Uterus (tissue), 4 donors: ENCODE results near the gene WWOX. TPM values are rescaled to one million over a fixed set of nuclear protein-coding genes. Genes with fewer than 3 reads are reported as not detected.

ENCODE experiments used
- DNase-seq, 2 donors: peaks; one replicate each; pipeline ENCODE4 v3.0.0-alpha.2; 2019 to 2020
- H3K27ac ChIP-seq, 2 donors: fragments of 200-600 bp; sonication (generic); 1 replicate in 1 of 2; 2 replicates in 1 of 2; pipeline ENCODE4 v1.5.1; 2016 to 2018
- H3K27me3 ChIP-seq, 2 donors: fragments of 200-600 bp; sonication (generic); one replicate each; pipeline ENCODE4 v1.5.1; 2018 to 2019; ENCODE audit warnings: control low read depth in 1 of 2
- H3K36me3 ChIP-seq, 2 donors: fragments of 200-600 bp; sonication (generic); one replicate each; pipeline ENCODE4 v1.5.1; 2019; ENCODE audit warnings: control low read depth in 1 of 2
- H3K4me1 ChIP-seq, 2 donors: fragments of 200-600 bp; sonication (generic); one replicate each; pipeline ENCODE4 v1.5.1; 2018 to 2019; ENCODE audit warnings: control low read depth in 1 of 2
- H3K4me3 ChIP-seq, 2 donors: fragments of 200-600 bp; sonication (generic); 1 replicate in 1 of 2; 2 replicates in 1 of 2; pipeline ENCODE4 v1.5.1; 2018 to 2019; ENCODE audit warnings: mild to moderate bottlenecking in 1 of 2
- H3K9me3 ChIP-seq, 2 donors: fragments of 200-600 bp; sonication (generic); one replicate each; pipeline ENCODE4 v1.5.1; 2019; ENCODE audit warnings: control low read depth in 1 of 2
- POLR2A ChIP-seq, 2 donors: fragments of 450-650 bp; IDR thresholded peaks; one replicate each; pipeline ENCODE4 v1.6.1; 2016; ENCODE audit warnings: antibody characterized with exemption in 2 of 2, mild to moderate bottlenecking in 1 of 2, moderate library complexity in 1 of 2
- intact Hi-C: fragments of 100-400 bp; cut with DNase I; formaldehyde crosslinking; loops from one replicate; pipeline ENCODE4 v1.15.1; 2023; ENCODE audit warnings: low total_unique reads
- total RNA-seq, 4 donors: library from RNA; depleted of rRNA in 3 of 4; stranded (reverse); fragments of >200 nt in 3 of 4; gene quantifications; one replicate each; pipeline versions ENCODE4 v1.1.0 to v1.2.4, GENCODE V29; 2014 to 2023
- TF ChIP-seq, protein P1 (sequence below), 4 experiments: fragments of 200-600 bp in 2 of 4; fragments of 450-650 bp in 2 of 4; sonication (generic) in 2 of 4; IDR thresholded peaks; one replicate each; pipeline ENCODE4 v1.5.1; 2016 to 2019; ENCODE audit warnings: antibody characterized with exemption in 4 of 4, mild to moderate bottlenecking in 2 of 4, moderate library complexity in 1 of 4
- donor health status: DM: yes; HTN: yes; CAD: no.

The WWOX gene
- total RNA-seq, 4 donors from 2014 or later: 34.1 to 99.9 (median 55.8) TPM

GRCh38 chr16:78972986-78973385 lies 873.5 kb downstream of the WWOX start:
- TF ChIP-seq, protein P1, sequence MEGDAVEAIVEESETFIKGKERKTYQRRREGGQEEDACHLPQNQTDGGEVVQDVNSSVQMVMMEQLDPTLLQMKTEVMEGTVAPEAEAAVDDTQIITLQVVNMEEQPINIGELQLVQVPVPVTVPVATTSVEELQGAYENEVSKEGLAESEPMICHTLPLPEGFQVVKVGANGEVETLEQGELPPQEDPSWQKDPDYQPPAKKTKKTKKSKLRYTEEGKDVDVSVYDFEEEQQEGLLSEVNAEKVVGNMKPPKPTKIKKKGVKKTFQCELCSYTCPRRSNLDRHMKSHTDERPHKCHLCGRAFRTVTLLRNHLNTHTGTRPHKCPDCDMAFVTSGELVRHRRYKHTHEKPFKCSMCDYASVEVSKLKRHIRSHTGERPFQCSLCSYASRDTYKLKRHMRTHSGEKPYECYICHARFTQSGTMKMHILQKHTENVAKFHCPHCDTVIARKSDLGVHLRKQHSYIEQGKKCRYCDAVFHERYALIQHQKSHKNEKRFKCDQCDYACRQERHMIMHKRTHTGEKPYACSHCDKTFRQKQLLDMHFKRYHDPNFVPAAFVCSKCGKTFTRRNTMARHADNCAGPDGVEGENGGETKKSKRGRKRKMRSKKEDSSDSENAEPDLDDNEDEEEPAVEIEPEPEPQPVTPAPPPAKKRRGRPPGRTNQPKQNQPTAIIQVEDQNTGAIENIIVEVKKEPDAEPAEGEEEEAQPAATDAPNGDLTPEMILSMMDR (IDR thresholded peaks at IDR 0.05): no peak
- TF ChIP-seq POLR2A (IDR thresholded peaks at IDR 0.05): no peak

GRCh38 chr16:78976212-78976611 lies 876.8 kb downstream of the WWOX start:
- Histone ChIP-seq H3K4me1 (no peaks in the 10 kb centered on the region), H3K27me3 (no peaks in the 10 kb centered on the region), H3K9me3 (no peaks in the 10 kb centered on the region), H3K27ac (no peak overlapping the region), H3K4me3 (no peak overlapping the region), H3K36me3 (no peaks in the 10 kb centered on the region)
- TF ChIP-seq, protein P1 (IDR thresholded peaks at IDR 0.05): no peak
- no peak for TF ChIP-seq POLR2A (IDR thresholded peaks at IDR 0.05)
- intact Hi-C loops: no loop called here
- no peak for DNase-seq

More at GRCh38 chr16:78972986-78973385, 873.5 kb downstream of the WWOX start:
- H3K4me1 ChIP-seq: no peaks in the 10 kb centered on the region
- DNase-seq: no peak
- peak overlapping the region in 1 of 2 donors; percentile 10 for H3K4me3 ChIP-seq
- no peaks in the 10 kb centered on the region for H3K27me3 ChIP-seq
- peak overlapping the region in 1 of 2 donors; percentile 9 for H3K27ac ChIP-seq
- H3K9me3 ChIP-seq: no peaks in the 10 kb centered on the region
- H3K36me3 ChIP-seq: no peaks in the 10 kb centered on the region
- intact Hi-C loops: no loop called here

DNA sequence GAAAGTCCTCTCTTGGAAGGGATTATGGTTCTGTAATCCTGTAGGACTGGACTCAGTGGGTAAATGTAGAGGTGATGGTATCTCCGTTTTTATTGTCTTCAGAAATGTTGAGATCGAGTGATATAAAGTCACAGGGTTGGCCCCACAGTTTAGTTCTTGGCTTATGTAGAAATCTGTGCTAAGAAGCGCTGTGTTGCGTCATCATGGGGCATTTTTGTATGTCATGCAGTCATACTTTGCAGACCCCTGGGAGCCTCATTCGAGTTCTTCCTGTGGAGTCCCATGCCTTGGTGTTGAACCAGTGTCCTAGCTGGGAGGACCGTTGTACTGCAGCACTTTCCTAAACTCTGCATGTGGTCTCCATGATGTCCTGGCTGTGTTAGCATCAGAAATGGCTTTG lies 881.4 kb downstream of the WWOX start:
- no peaks in the 10 kb centered on the region for H3K27me3 ChIP-seq
- H3K27ac ChIP-seq: no peak overlapping the region
- H3K4me3 ChIP-seq: no peak overlapping the region
- TF ChIP-seq, protein P1 (IDR thresholded peaks at IDR 0.05): no peak
- no peak for TF ChIP-seq POLR2A (IDR thresholded peaks at IDR 0.05)
- no peaks in the 10 kb centered on the region for H3K4me1 ChIP-seq
- intact Hi-C loops: no loop called here
- H3K9me3 ChIP-seq: no peaks in the 10 kb centered on the region
- no peaks in the 10 kb centered on the region for H3K36me3 ChIP-seq
- no peak for DNase-seq

DNA sequence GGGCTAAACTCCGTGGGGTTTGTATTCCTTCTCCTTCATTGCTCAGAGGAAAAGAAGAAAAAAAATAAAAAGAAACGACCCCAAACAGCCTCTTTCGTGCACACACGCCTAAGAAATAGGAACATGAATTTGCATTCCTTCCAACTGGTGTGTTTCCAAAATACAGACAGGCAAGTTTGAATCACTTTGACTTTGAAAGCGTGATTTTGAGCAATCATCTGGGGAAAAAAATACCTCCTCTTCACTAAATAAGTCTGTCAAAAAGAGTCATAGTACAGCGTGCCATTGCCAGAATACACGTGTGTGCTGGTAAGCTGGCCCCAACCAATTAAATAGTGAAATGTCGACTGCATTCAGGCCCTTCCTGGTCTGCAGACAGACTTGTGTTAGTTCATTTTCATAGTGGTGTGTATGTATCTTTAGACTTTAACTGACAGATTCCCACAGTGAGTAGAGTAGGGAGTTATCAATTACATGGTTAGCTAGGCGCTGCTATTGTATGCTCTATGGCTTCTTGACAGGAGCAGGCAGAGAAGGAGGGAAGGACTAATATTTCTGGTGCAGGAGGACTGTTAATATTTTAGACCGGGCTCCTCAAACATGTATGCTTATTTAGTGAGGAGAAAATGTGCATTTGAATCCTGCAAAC lies 882.8 kb downstream of the WWOX start:
- intact Hi-C loops: no loop called here

DNA sequence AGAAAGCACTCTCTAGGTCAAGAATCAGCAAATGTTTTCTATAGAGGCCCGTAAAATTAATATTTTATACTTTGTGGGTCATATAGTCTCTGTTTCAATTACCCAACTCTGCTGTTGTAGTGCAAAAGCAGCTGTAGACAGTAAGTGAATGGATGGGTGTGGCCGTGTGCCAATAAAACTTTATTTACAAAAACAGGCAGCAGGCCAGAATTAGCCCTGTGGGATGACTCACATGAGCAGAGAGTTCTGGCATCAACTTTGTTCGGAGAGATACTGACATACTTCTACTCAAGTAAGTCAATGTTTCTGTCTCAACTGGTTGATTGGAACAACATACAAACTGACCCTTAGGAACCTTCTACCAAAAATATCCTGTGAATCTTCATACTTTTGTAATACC lies 884.9 kb downstream of the WWOX start:
- intact Hi-C loops: no loop called here
- H3K27ac ChIP-seq: no peak overlapping the region
- no peaks in the 10 kb centered on the region for H3K4me1 ChIP-seq
- no peak for DNase-seq
- H3K9me3 ChIP-seq: no peaks in the 10 kb centered on the region
- TF ChIP-seq POLR2A (IDR thresholded peaks at IDR 0.05): no peak
- TF ChIP-seq, protein P1 (IDR thresholded peaks at IDR 0.05): no peak
- no peak overlapping the region for H3K4me3 ChIP-seq
- no peaks in the 10 kb centered on the region for H3K36me3 ChIP-seq
- no peaks in the 10 kb centered on the region for H3K27me3 ChIP-seq

More for the DNA sequence above, 882.8 kb downstream of the WWOX start:
- H3K9me3 ChIP-seq: no peaks in the 10 kb centered on the region
- H3K27me3 ChIP-seq: no peaks in the 10 kb centered on the region
- TF ChIP-seq, protein P1 (IDR thresholded peaks at IDR 0.05): no peak
- TF ChIP-seq POLR2A (IDR thresholded peaks at IDR 0.05): no peak
- no peak overlapping the region for H3K27ac ChIP-seq
- H3K36me3 ChIP-seq: no peaks in the 10 kb centered on the region
- no peak for DNase-seq
- H3K4me1 ChIP-seq: no peaks in the 10 kb centered on the region
- H3K4me3 ChIP-seq: no peak overlapping the region
